ENCODE measurements around the gene ATP10B.
"Not testable (repeated sequence)": the region's sequence is repeated elsewhere in the genome, so short reads cannot be mapped to it uniquely, and the experiment has no call there.

The ATP10B gene, protein sequence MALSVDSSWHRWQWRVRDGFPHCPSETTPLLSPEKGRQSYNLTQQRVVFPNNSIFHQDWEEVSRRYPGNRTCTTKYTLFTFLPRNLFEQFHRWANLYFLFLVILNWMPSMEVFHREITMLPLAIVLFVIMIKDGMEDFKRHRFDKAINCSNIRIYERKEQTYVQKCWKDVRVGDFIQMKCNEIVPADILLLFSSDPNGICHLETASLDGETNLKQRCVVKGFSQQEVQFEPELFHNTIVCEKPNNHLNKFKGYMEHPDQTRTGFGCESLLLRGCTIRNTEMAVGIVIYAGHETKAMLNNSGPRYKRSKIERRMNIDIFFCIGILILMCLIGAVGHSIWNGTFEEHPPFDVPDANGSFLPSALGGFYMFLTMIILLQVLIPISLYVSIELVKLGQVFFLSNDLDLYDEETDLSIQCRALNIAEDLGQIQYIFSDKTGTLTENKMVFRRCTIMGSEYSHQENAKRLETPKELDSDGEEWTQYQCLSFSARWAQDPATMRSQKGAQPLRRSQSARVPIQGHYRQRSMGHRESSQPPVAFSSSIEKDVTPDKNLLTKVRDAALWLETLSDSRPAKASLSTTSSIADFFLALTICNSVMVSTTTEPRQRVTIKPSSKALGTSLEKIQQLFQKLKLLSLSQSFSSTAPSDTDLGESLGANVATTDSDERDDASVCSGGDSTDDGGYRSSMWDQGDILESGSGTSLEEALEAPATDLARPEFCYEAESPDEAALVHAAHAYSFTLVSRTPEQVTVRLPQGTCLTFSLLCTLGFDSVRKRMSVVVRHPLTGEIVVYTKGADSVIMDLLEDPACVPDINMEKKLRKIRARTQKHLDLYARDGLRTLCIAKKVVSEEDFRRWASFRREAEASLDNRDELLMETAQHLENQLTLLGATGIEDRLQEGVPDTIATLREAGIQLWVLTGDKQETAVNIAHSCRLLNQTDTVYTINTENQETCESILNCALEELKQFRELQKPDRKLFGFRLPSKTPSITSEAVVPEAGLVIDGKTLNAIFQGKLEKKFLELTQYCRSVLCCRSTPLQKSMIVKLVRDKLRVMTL (N-terminal part only)

DNA sequence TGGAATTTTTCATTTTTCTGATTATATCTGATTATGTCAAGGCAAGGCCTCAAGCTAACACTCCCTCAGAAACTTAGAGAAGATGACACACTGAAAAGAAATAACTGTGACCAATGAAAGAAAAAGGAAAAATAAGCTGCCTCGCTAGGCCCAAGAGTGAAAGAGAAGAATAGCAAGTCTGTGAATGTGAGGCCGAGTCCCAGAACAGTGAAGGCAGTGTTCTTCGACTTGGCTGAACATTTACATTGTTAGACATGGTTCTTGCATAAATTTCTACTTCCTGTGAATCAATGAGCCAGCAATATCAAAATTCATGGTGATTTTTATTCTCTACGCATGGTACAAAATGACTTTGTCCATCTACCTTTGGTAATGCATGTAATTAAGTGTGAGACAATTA is at the start of gene ATP10B:
ATP10B (minus strand) TSS at position 163 of the 400 bp plus-strand sequence. CDS start 164,137 bp downstream, outside the sequence.
- TF ChIP-seq, protein P1, sequence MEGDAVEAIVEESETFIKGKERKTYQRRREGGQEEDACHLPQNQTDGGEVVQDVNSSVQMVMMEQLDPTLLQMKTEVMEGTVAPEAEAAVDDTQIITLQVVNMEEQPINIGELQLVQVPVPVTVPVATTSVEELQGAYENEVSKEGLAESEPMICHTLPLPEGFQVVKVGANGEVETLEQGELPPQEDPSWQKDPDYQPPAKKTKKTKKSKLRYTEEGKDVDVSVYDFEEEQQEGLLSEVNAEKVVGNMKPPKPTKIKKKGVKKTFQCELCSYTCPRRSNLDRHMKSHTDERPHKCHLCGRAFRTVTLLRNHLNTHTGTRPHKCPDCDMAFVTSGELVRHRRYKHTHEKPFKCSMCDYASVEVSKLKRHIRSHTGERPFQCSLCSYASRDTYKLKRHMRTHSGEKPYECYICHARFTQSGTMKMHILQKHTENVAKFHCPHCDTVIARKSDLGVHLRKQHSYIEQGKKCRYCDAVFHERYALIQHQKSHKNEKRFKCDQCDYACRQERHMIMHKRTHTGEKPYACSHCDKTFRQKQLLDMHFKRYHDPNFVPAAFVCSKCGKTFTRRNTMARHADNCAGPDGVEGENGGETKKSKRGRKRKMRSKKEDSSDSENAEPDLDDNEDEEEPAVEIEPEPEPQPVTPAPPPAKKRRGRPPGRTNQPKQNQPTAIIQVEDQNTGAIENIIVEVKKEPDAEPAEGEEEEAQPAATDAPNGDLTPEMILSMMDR (IDR thresholded peaks at IDR 0.05; ENCODE audit: low read depth, low read length, missing control alignments), result no peak
- no peak within 1 kb of the TSS for H3K4me3 ChIP-seq (replicated peaks; ENCODE audit: low read depth, low read length)
- DNase-seq (ENCODE audit: extremely low read depth, low read depth), result no peak

DNA sequence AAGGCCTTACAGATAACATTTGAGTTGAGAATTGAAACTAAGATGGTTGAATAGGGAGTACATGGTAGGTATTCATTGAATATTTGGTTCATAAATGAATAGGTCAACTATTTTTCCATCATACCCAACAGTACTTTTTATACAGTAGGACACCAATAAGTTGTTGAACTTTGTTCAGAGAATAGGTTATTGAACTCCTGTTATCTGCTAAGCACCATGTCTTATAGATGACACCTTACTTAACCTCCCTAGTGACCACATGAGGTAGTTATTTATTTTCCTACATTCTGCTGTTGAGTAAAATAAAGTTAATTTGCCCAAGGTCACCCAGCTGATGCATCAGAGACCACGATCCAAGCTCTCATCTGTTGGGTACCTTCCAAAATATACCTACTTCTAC is 49.6 kb upstream of the ATP10B start:
- TF ChIP-seq, protein P1 (IDR thresholded peaks at IDR 0.05; ENCODE audit: low read depth, low read length, missing control alignments), result no peak
- H3K4me3 ChIP-seq (replicated peaks; ENCODE audit: low read depth, low read length), result no peak overlapping the region
- DNase-seq (ENCODE audit: extremely low read depth, low read depth), result no peak

DNA sequence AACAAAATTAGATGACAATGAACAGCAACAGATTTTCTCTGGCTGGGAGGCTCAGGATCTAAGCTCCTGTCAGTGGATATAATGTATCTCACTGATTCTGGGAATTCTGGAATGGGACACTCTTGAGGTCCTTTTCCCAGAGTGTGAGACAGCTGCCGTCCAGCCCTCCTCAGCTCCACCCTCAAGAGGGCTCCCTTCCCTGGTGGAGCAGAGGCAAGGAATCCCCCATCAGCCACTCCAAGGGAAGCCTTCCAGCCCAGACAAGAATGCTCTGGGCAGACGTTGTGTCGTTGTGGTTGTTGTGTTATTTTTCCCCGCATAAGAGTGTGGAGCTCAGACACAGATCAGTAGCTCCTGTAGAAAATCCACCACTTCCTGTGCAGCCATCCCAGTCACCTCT is 47.7 kb upstream of the ATP10B start:
- H3K4me3 ChIP-seq (replicated peaks; ENCODE audit: low read depth, low read length), result no peak overlapping the region
- DNase-seq (ENCODE audit: extremely low read depth, low read depth), result no peak
- TF ChIP-seq, protein P1 (IDR thresholded peaks at IDR 0.05; ENCODE audit: low read depth, low read length, missing control alignments), result no peak

DNA sequence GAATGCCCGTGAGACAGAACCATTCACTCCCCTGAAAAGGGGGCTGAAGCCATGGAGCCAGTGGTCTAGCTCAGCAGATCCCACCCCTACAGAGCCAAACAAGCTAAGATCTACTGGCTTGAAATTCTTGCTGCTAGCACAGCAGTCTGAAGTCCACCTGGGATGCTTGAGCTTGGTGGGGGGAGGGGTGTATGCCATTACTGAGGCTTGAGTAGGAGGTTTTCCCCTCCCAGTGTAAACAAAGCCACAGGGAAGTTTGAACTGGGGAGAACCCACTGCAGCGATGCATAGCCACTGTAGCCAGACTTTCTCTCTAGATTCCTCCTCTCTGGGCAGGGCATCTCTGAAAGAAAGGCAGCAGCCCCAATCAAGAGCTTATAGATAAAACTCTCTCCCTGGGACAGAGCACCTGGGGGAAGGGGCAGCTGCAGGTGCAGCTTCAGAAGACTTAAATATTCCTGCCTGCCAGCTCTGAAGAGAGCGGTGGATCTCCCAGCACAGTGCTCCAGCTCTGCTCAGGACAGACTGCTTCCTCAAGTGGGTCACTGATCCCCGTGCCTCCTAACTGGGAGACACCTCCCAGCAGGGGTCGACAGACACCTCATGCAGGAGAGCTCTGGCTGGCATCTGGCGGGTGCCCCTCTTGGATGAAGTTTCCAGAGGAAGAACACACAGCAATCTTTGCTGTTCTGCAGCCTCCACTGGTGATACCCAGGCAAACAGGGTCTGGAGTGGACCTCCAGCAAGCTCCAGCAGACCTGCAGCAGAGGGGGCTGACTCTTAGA is 41.4 kb upstream of the ATP10B start:
- DNase-seq (ENCODE audit: extremely low read depth, low read depth), result not testable (repeated sequence)

DNA sequence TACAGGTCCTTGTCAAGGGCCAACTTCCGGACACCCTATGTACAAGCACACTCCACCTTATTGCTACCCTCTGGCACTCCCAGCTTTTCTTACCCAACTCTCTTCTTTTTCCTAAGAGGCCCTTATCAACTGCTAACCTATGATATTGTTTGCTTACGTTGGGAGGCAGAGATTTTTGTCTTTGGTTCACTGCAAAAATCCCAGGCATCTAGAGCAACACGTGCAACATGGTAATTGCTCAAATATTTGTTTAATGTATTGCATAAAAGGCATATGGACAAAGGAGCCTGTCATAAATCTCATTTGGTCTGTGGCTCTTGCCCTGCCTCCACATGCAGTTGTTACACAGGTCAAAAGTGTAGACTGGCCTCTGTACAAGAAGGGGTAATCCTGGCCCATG is 35.8 kb upstream of the ATP10B start:
- no peak for DNase-seq (ENCODE audit: extremely low read depth, low read depth)
- no peak overlapping the region for H3K4me3 ChIP-seq (replicated peaks; ENCODE audit: low read depth, low read length)
- TF ChIP-seq, protein P1 (IDR thresholded peaks at IDR 0.05; ENCODE audit: low read depth, low read length, missing control alignments), result no peak

More for the DNA sequence above, 41.4 kb upstream of the ATP10B start:
- not testable (repeated sequence) for H3K4me3 ChIP-seq (replicated peaks; ENCODE audit: low read depth, low read length)

DNA sequence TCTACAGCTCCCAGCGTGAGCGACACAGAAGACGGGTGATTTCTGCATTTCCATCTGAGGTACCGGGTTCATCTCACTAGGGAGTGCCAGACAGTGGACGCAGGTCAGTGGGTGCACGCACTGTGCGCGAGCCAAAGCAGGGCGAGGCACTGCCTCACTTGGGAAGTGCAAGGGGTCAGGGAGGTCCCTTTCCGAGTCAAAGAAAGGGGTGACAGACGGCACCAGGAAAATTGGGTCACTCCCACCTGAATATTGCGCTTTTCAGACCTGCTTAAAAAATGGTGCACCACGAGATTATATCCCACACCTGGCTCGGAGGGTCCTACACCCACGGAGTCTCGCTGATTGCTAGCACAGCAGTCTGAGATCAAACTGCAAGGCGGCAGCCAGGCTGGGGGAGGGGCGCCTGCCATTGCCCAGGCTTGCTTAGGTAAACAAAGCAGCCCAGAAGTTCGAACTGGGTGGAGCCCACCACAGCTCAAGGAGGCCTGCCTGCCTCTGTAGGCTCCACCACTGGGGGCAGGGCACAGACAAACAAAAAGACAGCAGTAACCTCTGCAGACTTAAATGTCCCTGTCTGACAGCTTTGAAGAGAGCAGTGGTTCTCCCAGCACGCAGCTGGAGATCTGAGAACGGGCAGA is 21.7 kb upstream of the ATP10B start:
- not testable (repeated sequence) for DNase-seq (ENCODE audit: extremely low read depth, low read depth); H3K4me3 ChIP-seq (replicated peaks; ENCODE audit: low read depth, low read length)

DNA sequence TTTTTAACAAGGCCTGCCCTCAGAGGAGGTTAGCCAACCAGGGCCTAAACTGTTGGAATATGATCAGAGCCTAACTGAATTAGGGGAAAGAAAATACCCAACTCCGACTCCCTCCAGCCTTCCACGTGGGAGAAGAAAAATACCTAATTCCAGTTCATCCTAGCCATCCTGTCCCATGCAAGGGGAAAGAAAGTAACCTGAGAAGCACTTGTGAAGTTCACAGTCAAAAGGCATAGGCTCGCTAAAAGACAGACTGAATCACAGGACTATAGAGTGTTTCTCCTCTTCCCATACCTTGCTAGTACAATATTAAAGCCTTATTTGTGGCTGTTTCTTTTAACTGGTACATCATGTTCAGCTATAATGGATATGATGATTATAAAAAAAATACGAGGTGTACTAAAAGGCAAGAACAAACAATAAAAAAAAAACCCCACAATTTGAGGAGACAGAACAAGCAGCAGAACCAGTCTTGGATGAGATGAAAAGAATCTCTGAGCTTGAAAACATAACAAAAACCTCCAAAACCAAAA is 18.0 kb upstream of the ATP10B start:
- DNase-seq (ENCODE audit: extremely low read depth, low read depth), result no peak
- TF ChIP-seq, protein P1 (IDR thresholded peaks at IDR 0.05; ENCODE audit: low read depth, low read length, missing control alignments), result no peak
- no peak overlapping the region for H3K4me3 ChIP-seq (replicated peaks; ENCODE audit: low read depth, low read length)
